Thymus (tissue), 14 donors: ENCODE measurements around the gene ASB4. TPM values are rescaled to one million over a fixed set of nuclear protein-coding genes. Genes with fewer than 3 reads are reported as not detected.

ENCODE experiments used
- DNase-seq, 9 donors: peaks; one replicate each; pipeline ENCODE4 v3.0.0-alpha.2; 2013; ENCODE audit warnings: low spot score in 9 of 9, low read depth in 6 of 9, missing footprints in 1 of 9
- H3K27ac ChIP-seq, 2 donors: one replicate each; pipeline ENCODE4 v1.5.1; 2013; ENCODE audit warnings: control low read depth in 1 of 2, low read depth in 1 of 2, low read length in 1 of 2, mild to moderate bottlenecking in 1 of 2, moderate library complexity in 1 of 2
- H3K27me3 ChIP-seq, 2 donors: one replicate each; pipeline ENCODE4 v1.5.1; 2013; ENCODE audit warnings: low read length in 1 of 2; ENCODE audit not compliant: control insufficient read depth in 2 of 2, insufficient read depth in 1 of 2
- H3K36me3 ChIP-seq, 2 donors: one replicate each; pipeline ENCODE4 v1.5.1; 2013; ENCODE audit warnings: low read length in 1 of 2, mild to moderate bottlenecking in 1 of 2, moderate library complexity in 1 of 2; ENCODE audit not compliant: control insufficient read depth in 2 of 2, insufficient read depth in 2 of 2
- H3K4me1 ChIP-seq, 2 donors: one replicate each; pipeline ENCODE4 v1.5.1; 2013; ENCODE audit warnings: low read length in 2 of 2; ENCODE audit not compliant: control insufficient read depth in 2 of 2, insufficient read depth in 2 of 2
- H3K4me3 ChIP-seq, 2 donors: one replicate each; pipeline ENCODE4 v1.5.1; 2013; ENCODE audit warnings: low read length in 2 of 2, control low read depth in 1 of 2, mild to moderate bottlenecking in 1 of 2
- H3K9me3 ChIP-seq, 2 donors: one replicate each; pipeline ENCODE4 v1.5.1; 2013; ENCODE audit warnings: low read length in 1 of 2, mild to moderate bottlenecking in 1 of 2; ENCODE audit not compliant: control insufficient read depth in 2 of 2, insufficient read depth in 1 of 2
- WGBS: extraction: QIAGEN DNeasy Blood & Tissue Kit; methylation state at CpG from one replicate; pipeline ENCODE4 v1.1.7; 2013; 5-methylcytosine and 5-hydroxymethylcytosine counted together
- long read RNA-seq, 10 donors: transcript quantifications; one replicate each; lab custom pipeline, GENCODE V29; 2026
- polyA plus RNA-seq: library from polyadenylated mRNA; stranded (reverse); fragments of 200-250 nt; gene quantifications from one replicate; pipeline ENCODE4 v1.2.3, GENCODE V29; 2013
- total RNA-seq: library from RNA; stranded (reverse); fragments of 120-200 nt; gene quantifications from one replicate; pipeline ENCODE4 v1.2.4, GENCODE V29; 2013
- donor health status: healthy.

ASB4 gene, protein sequence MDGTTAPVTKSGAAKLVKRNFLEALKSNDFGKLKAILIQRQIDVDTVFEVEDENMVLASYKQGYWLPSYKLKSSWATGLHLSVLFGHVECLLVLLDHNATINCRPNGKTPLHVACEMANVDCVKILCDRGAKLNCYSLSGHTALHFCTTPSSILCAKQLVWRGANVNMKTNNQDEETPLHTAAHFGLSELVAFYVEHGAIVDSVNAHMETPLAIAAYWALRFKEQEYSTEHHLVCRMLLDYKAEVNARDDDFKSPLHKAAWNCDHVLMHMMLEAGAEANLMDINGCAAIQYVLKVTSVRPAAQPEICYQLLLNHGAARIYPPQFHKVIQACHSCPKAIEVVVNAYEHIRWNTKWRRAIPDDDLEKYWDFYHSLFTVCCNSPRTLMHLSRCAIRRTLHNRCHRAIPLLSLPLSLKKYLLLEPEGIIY
- total RNA-seq (0.38 TPM), polyA plus RNA-seq (0.98 TPM)
- long read RNA-seq, donor 1: 0 reads
- long read RNA-seq, donor 2: 0 reads
- long read RNA-seq, donor 3: 0 reads
- long read RNA-seq, donor 4: 0 reads
- long read RNA-seq, donor 5: 0 reads
- long read RNA-seq, donor 6: 0 reads
- long read RNA-seq, donor 7: 0 reads
- long read RNA-seq, donor 8: 0 reads
- long read RNA-seq, donor 9: 0 reads
- long read RNA-seq, donor 10: 0 reads

DNA sequence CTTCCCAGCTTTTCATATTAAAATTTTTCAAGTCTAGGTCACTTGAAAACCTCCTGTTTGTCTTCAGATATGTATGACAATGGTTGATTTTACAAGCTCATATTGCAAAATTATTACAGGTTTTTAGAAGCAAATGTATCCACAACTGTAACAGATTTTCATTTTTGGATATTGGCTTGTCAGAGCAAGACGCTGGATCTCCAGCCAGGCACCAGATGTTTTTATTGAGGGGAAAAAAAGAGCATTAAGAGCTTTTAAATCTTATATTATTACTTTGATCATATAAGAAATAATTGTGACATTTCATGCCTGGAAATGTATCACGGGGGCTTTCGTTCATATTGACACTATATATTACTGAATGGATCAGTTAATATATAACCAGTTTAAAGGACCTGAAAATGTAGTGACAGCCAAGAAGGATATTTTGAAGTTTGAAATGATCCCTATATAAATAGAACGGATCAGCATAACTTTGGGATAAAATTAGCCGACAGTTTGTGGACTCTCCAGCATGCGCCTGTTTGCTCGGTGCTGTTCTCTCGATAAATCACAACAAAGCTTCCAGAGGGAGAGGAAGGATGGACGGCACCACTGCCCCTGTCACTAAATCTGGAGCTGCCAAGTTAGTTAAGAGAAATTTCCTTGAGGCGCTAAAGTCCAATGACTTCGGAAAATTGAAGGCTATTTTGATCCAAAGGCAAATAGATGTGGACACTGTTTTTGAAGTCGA, at the start of gene ASB4:
Gene ASB4, plus strand, starts transcription at position 553 of the 733 bp plus-strand sequence. Its CDS starts 29 bp downstream, at position 582.
- 93% methylated on average over 12 of the region's 12 CpGs for WGBS
- H3K4me1 ChIP-seq: no peaks in the 10 kb centered on the region
- no peaks in the 10 kb centered on the region for H3K9me3 ChIP-seq
- H3K36me3 ChIP-seq: no peaks in the 10 kb centered on the region
- H3K27ac ChIP-seq: no peak within 1 kb of the TSS
- no peak for DNase-seq
- H3K4me3 ChIP-seq: no peak within 1 kb of the TSS
- no peaks in the 10 kb centered on the region for H3K27me3 ChIP-seq

- 81% methylated on average over 4 of the region's 4 CpGs for WGBS
- no peaks in the 10 kb centered on the region for H3K9me3 ChIP-seq
- no peaks in the 10 kb centered on the region for H3K36me3 ChIP-seq
- peaks cover 4 to 6% of the 10 kb centered on the region in 2 donors for H3K4me1 ChIP-seq
- H3K27ac ChIP-seq: no peak overlapping the region
- H3K4me3 ChIP-seq: no peak overlapping the region
- no peak for DNase-seq
- H3K27me3 ChIP-seq: no peaks in the 10 kb centered on the region
Observed at GRCh38 chr7:95436407-95436806, 49.3 kb upstream of the ASB4 start.

- Histone ChIP-seq H3K4me1 (no peaks in the 10 kb centered on the region), H3K36me3 (no peaks in the 10 kb centered on the region), H3K9me3 (no peaks in the 10 kb centered on the region), H3K4me3 (no peak overlapping the region), H3K27ac (no peak overlapping the region), H3K27me3 (no peaks in the 10 kb centered on the region)
- DNase-seq: no peak
- WGBS: 95% methylated on average over 3 of the region's 3 CpGs
Observed at GRCh38 chr7:95440394-95441038, 45.2 kb upstream of the ASB4 start.

DNA sequence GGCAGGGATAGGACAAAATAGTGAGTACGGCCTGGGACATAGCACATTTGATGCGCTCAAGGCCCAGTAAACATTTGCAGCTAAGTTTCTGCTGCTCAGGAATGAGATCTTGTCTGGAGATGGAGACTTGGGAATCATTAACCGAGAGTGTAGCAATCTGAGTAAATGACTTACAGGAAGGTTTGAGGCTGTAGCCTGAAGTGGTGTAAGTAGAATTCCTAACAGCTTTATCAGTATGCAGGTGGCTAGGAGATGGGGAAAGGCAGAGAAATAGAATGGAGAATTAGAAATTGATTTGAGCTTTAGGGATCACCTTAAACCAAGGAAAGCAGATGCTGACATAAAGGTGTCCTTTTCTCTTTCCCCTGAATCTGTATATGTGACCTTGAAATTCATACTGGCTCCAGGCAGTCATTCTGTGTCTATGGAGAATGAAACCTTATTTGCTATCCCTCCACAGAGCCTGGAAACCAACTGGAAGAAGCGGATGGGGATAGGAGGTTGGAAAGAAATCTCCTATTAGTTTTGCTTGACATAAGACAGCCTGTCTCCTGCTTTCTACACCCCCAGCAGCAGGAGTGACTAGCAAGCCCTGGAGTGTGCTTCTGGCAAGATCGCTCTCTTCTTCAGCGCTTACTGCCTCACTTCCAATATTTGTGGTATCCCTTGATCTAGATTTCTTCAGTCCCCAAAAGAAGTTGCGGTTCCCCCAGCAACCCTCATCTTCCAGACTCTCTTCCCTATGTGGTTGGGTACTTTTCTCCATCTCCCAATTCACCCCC, 44.5 kb upstream of the ASB4 start:
- Histone ChIP-seq H3K27me3 (no peaks in the 10 kb centered on the region), H3K36me3 (no peaks in the 10 kb centered on the region), H3K4me3 (no peak overlapping the region), H3K4me1 (no peaks in the 10 kb centered on the region), H3K27ac (no peak overlapping the region), H3K9me3 (no peaks in the 10 kb centered on the region)
- 83% methylated on average over 7 of the region's 7 CpGs for WGBS
- no peak for DNase-seq

DNA sequence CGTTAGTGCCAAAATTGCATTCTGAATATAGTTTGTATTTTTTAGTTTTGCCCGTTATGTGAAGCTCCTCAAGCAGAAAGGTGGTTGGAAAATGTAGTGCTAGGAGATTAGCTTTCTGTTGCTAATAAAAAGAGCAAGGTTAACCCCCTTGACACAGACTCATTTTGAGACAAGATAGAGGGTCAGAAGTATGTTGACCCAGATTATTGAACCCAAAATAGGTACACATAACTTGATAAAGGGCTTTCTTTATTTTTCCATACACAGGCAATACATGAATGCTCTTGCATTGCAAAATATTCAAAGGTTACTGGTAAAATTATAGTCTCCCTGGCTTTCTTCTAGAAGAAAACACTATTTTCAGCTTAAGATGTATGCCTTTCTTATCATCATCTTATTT, 40.9 kb upstream of the ASB4 start:
- Histone ChIP-seq H3K4me1 (no peaks in the 10 kb centered on the region), H3K9me3 (no peaks in the 10 kb centered on the region), H3K36me3 (no peaks in the 10 kb centered on the region), H3K27ac (no peak overlapping the region), H3K4me3 (no peak overlapping the region), H3K27me3 (no peaks in the 10 kb centered on the region)
- WGBS: 92% methylated on average over 2 of the region's 2 CpGs
- DNase-seq: no peak

- 98% methylated on average over 3 of the region's 3 CpGs for whole genome bisulfite sequencing
- H3K4me1 ChIP-seq: no peaks in the 10 kb centered on the region
- H3K27ac ChIP-seq: no peak overlapping the region
- no peaks in the 10 kb centered on the region for H3K9me3 ChIP-seq
- no peaks in the 10 kb centered on the region for H3K27me3 ChIP-seq
- no peak for DNase-seq
- H3K36me3 ChIP-seq: no peaks in the 10 kb centered on the region
- H3K4me3 ChIP-seq: no peak overlapping the region
Observed at GRCh38 chr7:95446618-95447017, 39.1 kb upstream of the ASB4 start.

GRCh38 chr7:95454438-95455045, 31.2 kb upstream of the ASB4 start:
- peaks cover 0 to 6% of the 10 kb centered on the region in 2 donors for H3K9me3 ChIP-seq
- H3K27me3 ChIP-seq: no peaks in the 10 kb centered on the region
- DNase-seq: no peak
- H3K4me3 ChIP-seq: no peak overlapping the region
- H3K27ac ChIP-seq: no peak overlapping the region
- H3K4me1 ChIP-seq: no peaks in the 10 kb centered on the region
- WGBS: 97% methylated on average over 2 of the region's 2 CpGs
- H3K36me3 ChIP-seq: no peaks in the 10 kb centered on the region

- H3K4me3 ChIP-seq: no peak overlapping the region
- H3K27ac ChIP-seq: no peak overlapping the region
- H3K9me3 ChIP-seq: peaks cover 2 to 13% of the 10 kb centered on the region in 2 donors
- H3K36me3 ChIP-seq: no peaks in the 10 kb centered on the region
- no peak for DNase-seq
- H3K27me3 ChIP-seq: no peaks in the 10 kb centered on the region
- no peaks in the 10 kb centered on the region for H3K4me1 ChIP-seq
Observed at GRCh38 chr7:95457947-95458346, 27.8 kb upstream of the ASB4 start.
